GM12878 (cell line): Measurements from ENCODE around the gene MRGPRF. TPM values are rescaled to one million over a fixed set of nuclear protein-coding genes. Genes with fewer than 3 reads are reported as not detected.

Source experiments
- BACH1 ChIP-seq: fragments of 450-650 bp; IDR thresholded peaks from 2 replicates; pipeline ENCODE4 v1.6.1; 2017; ENCODE audit warnings: mild to moderate bottlenecking, borderline replicate concordance
- ELK1 ChIP-seq: IDR thresholded peaks from 2 replicates; pipeline ENCODE4 v1.6.1; 2012; ENCODE audit warnings: low read depth, low read length, improper control_type of control experiment
- GATAD2B ChIP-seq: fragments of 450-650 bp; conservative IDR thresholded peaks from 2 replicates; pipeline ENCODE4 v1.6.1; 2017; ENCODE audit warnings: low read depth, mild to moderate bottlenecking, moderate library complexity
- HDAC6 ChIP-seq: fragments of 200-600 bp; sonication (generic); IDR thresholded peaks from one replicate; pipeline ENCODE4 v1.8.0; 2017; ENCODE audit warnings: antibody characterized with exemption; ENCODE audit not compliant: unreplicated experiment
- HDGF ChIP-seq: fragments of 450-650 bp; IDR thresholded peaks from 2 replicates; pipeline ENCODE4 v1.6.1; 2016; ENCODE audit warnings: antibody characterized with exemption
- JUNB ChIP-seq: IDR thresholded peaks from 2 replicates; pipeline ENCODE4 v1.6.1; 2016; ENCODE audit warnings: antibody characterized with exemption, mild to moderate bottlenecking
- KLF5 ChIP-seq: fragments of 450-650 bp; IDR thresholded peaks from 2 replicates; pipeline ENCODE4 v1.6.1; 2014; ENCODE audit warnings: mild to moderate bottlenecking; ENCODE audit not compliant: partially characterized antibody
- MTA2 ChIP-seq: fragments of 450-650 bp; IDR thresholded peaks from 2 replicates; pipeline ENCODE4 v1.6.1; 2016; ENCODE audit warnings: low read depth, mild to moderate bottlenecking, moderate library complexity
- MYC ChIP-seq: IDR thresholded peaks from 2 replicates; pipeline ENCODE4 v1.6.1; 2011; ENCODE audit warnings: mild to moderate bottlenecking, low read length, moderate library complexity, inconsistent platforms; ENCODE audit not compliant: insufficient read depth, insufficient replicate concordance, insufficient read length, severe bottlenecking
- NRF1 ChIP-seq: conservative IDR thresholded peaks from 2 replicates; pipeline ENCODE4 v1.6.1; 2011; ENCODE audit warnings: mild to moderate bottlenecking, low read depth, low read length, improper control_type of control experiment
- PML ChIP-seq: IDR thresholded peaks from 2 replicates; pipeline ENCODE4 v1.6.1; 2012; ENCODE audit warnings: low read length, inconsistent platforms
- RCOR1 ChIP-seq: conservative IDR thresholded peaks from 2 replicates; pipeline ENCODE4 v1.6.1; 2012; ENCODE audit warnings: low read depth, low read length, improper control_type of control experiment
- SPI1 ChIP-seq: IDR thresholded peaks from 2 replicates; pipeline ENCODE4 v1.6.1; 2011; ENCODE audit warnings: low read depth, mild to moderate bottlenecking, low read length, moderate library complexity, borderline replicate concordance; ENCODE audit not compliant: insufficient read depth
- SUPT20H ChIP-seq: IDR thresholded peaks from 2 replicates; pipeline ENCODE4 v1.6.1; 2011; ENCODE audit warnings: low read depth, mild to moderate bottlenecking, low read length, moderate library complexity, borderline replicate concordance; ENCODE audit not compliant: control insufficient read depth
- TCF12 ChIP-seq: IDR thresholded peaks from 2 replicates; pipeline ENCODE4 v1.6.1; 2011; ENCODE audit warnings: low read depth, mild to moderate bottlenecking, low read length
- TCF3 ChIP-seq: IDR thresholded peaks from 2 replicates; pipeline ENCODE4 v1.6.1; 2012; ENCODE audit warnings: low read depth, mild to moderate bottlenecking, low read length, borderline replicate concordance; ENCODE audit not compliant: insufficient read depth
- USF2 ChIP-seq: IDR thresholded peaks from 2 replicates; pipeline ENCODE4 v1.6.1; 2011; ENCODE audit warnings: low read depth, low read length, improper control_type of control experiment, borderline replicate concordance
- ZBTB4 ChIP-seq: fragments of 450-650 bp; formaldehyde crosslinking; IDR thresholded peaks from 2 replicates; pipeline ENCODE4 v1.4.0; 2022; ENCODE audit warnings: mild to moderate bottlenecking, moderate library complexity
- ZNF207 ChIP-seq: fragments of 450-650 bp; IDR thresholded peaks from 2 replicates; pipeline ENCODE4 v1.6.1; 2014; ENCODE audit warnings: antibody characterized with exemption, mild to moderate bottlenecking, borderline replicate concordance
- ZNF274 ChIP-seq: IDR thresholded peaks from one replicate; pipeline ENCODE4 v1.8.0; 2011; ENCODE audit not compliant: insufficient read length, insufficient read depth
- ZSCAN29 ChIP-seq: fragments of 450-650 bp; IDR thresholded peaks from 2 replicates; pipeline ENCODE4 v1.6.1; 2017; ENCODE audit warnings: mild to moderate bottlenecking, moderate library complexity
- polyA plus RNA-seq, 11 experiments: library from polyadenylated mRNA; depleted of rRNA in 4 of 11; unstranded in 6 of 11; stranded (reverse) in 5 of 11; fragments of >200 nt; fragmentation: Nextera tagmentation in 4 of 11; fragmentation: Illumina TruSeq in 1 of 11; extraction: Ambion mirVana in 4 of 11; extraction: Trizol in 1 of 11; gene quantifications; 1 replicate in 1 of 11; 2 replicates in 10 of 11; pipeline versions ENCODE4 v1.2.1 to v1.2.3, GENCODE V29; 2011 to 2016; ENCODE audit warnings: inconsistent platforms in 2 of 11, missing spikeins in 2 of 11, low read depth in 1 of 11
- total RNA-seq, 4 experiments: library from RNA; depleted of rRNA in 3 of 4; stranded (reverse); fragments of >200 nt in 3 of 4; fragmentation: Illumina TruSeq in 1 of 4; extraction: Trizol in 1 of 4; gene quantifications; 2 replicates each; pipeline versions ENCODE4 v1.2.1 to v1.2.3, GENCODE V29; 2013 to 2021
- TF ChIP-seq, protein P1 (sequence below): IDR thresholded peaks from 2 replicates; pipeline ENCODE4 v1.6.1; 2011; ENCODE audit warnings: borderline replicate concordance, low read depth, mild to moderate bottlenecking, moderate library complexity, low read length; ENCODE audit not compliant: insufficient read depth, poor library complexity, severe bottlenecking

The MRGPRF gene
- total and polyA plus RNA-seq, 10 of the 15 experiments (the other 5 are each of a cell fraction or from before 2014, with no cell fraction given), result not detected

DNA sequence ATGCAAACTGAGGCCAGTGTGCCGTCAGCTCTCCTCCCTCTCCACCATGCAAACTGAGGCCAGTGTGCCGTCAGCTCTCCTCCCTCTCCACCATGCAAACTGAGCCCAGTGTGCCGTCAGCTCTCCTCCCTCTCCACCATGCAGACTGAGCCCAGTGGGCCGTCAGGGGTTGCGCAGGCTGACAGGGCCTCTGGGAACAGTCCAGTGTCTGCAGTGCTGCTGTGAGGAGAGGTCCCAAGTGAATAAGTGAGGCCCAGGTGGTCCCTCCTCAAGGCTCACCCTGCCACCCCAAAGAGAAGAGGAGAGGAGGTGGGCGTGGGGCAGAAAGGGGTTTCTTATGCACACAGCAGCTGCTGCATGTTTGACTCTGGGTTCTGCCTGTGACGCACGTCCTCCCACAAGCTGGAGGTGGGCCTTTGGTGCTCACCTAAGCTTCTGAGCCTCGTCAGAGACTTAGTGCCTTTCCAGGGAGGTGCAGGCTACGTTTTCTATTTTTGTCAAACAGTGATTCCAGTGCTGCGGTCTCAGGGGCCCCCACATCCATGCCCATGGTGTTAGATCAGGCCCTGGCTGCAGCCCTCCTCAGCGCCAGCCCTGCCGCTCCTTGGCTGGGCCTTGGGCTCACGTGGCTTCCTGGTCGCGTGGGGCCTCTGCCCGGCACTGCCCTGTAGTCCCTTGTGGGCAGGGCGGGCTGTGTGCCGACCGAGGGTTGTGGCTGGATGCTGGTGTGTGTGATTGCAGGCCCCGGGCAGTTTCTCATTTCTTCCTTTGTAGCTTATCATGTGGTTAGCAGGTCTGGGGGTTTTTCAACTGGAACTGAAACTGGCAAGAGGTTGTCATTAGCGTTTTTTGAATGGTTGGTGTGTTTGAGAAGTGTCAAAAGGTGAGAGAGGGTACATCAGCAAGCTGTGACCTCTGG, 42.8 kb upstream of the MRGPRF start (continued):
- TF ChIP-seq, protein P1, sequence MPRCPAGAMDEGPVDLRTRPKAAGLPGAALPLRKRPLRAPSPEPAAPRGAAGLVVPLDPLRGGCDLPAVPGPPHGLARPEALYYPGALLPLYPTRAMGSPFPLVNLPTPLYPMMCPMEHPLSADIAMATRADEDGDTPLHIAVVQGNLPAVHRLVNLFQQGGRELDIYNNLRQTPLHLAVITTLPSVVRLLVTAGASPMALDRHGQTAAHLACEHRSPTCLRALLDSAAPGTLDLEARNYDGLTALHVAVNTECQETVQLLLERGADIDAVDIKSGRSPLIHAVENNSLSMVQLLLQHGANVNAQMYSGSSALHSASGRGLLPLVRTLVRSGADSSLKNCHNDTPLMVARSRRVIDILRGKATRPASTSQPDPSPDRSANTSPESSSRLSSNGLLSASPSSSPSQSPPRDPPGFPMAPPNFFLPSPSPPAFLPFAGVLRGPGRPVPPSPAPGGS, result peak; percentile 87
- TF ChIP-seq MYC (peak; percentile 66), RCOR1 (peak; percentile 76; the same call in 1 of the 2 replicates), KLF5 (peak; percentile 90), USF2 (peak; percentile 23), ZNF274 (no peak), SUPT20H (no peak), PML (no peak), TCF3 (peak; percentile 69; the same call in 1 of the 2 replicates), JUNB (peak; percentile 74), HDAC6 (no peak), SPI1 (peak; percentile 96), BACH1 (peak; percentile 82), HDGF (0 out of 2 replicates have a peak, but pooled peaks have one; percentile 14), ZSCAN29 (0 out of 2 replicates have a peak, but pooled peaks have one; percentile 16), GATAD2B (peak; percentile 99), NRF1 (no peak), ELK1 (no peak), TCF12 (peak; percentile 95), MTA2 (peak; percentile 99), ZNF207 (peak; percentile 73), ZBTB4 (CRISPR knock-in tag) (no peak)
